ENCODE data around the gene CHST7.

Gene CHST7

GRCh38 chrX:46547857-46548256 lies 25.7 kb upstream of the CHST7 start:
- Histone ChIP-seq H3K4me1 (ENCODE audit: control insufficient read depth, insufficient read depth, low read depth, low read length) (peaks cover 2% of the 10 kb centered on the region), H3K23ac (ENCODE audit: low read length in 2 of 2) (no peak overlapping the region), H3K36me3 (ENCODE audit: control insufficient read depth in 1 of 2, insufficient read depth in 2 of 2, low read depth in 1 of 2, low read length in 2 of 2) (peaks cover 0 to 8% of the 10 kb centered on the region in 2 experiments), H3K9me3 (ENCODE audit: control insufficient read depth, low read length) (no peaks in the 10 kb centered on the region), H3K4me3 (ENCODE audit: insufficient read depth in 1 of 2, low read depth in 1 of 2, low read length in 2 of 2) (no peak overlapping the region), H2BK12ac (ENCODE audit: low read length in 2 of 2) (no peak overlapping the region), H2BK5ac (ENCODE audit: low read depth, low read length, poor library complexity, severe bottlenecking) (no peak overlapping the region), H3K4me2 (ENCODE audit: low read length, poor library complexity, severe bottlenecking) (no peak overlapping the region), H2BK15ac (ENCODE audit: low read depth, poor library complexity, severe bottlenecking) (no peak overlapping the region), H3K27me3 (ENCODE audit: control insufficient read depth in 1 of 2, insufficient read depth in 1 of 2, low read length in 2 of 2) (peaks cover 0 to 2% of the 10 kb centered on the region in 2 experiments), H3K18ac (ENCODE audit: low read depth in 1 of 2, low read length in 2 of 2) (no peak overlapping the region), H4K8ac (ENCODE audit: low read length) (no peak overlapping the region), H3K4ac (ENCODE audit: low read depth in 1 of 2, low read length in 2 of 2) (no peak overlapping the region), H3K27ac (ENCODE audit: low read length, poor library complexity, severe bottlenecking) (peak overlapping the region; percentile 84), H3K14ac (ENCODE audit: low read length in 2 of 2) (no peak overlapping the region), H3K9ac (ENCODE audit: low read length) (peak overlapping the region; percentile 51), H4K91ac (ENCODE audit: low read length) (no peak overlapping the region), H2BK120ac (ENCODE audit: low read depth, low read length) (no peak overlapping the region), H3K79me1 (replicated peaks; ENCODE audit: low read length, poor library complexity, severe bottlenecking) (peaks cover 4% of the 10 kb centered on the region), H2AFZ (ENCODE audit: low read depth, low read length) (no peak overlapping the region), H2AK5ac (ENCODE audit: low read length, severe bottlenecking) (no peak overlapping the region)
- WGBS: 15% methylated on average over 5 of the region's 6 CpGs
- DNase-seq: peak; percentile 72

GRCh38 chrX:46549914-46550313 lies 23.7 kb upstream of the CHST7 start:
- Histone ChIP-seq H3K4me3 (ENCODE audit: insufficient read depth in 1 of 2, low read depth in 1 of 2, low read length in 2 of 2) (no peak overlapping the region), H3K27me3 (ENCODE audit: control insufficient read depth in 1 of 2, insufficient read depth in 1 of 2, low read length in 2 of 2) (no peaks in the 10 kb centered on the region), H2BK12ac (ENCODE audit: low read length in 2 of 2) (no peak overlapping the region), H3K4ac (ENCODE audit: low read depth in 1 of 2, low read length in 2 of 2) (no peak overlapping the region), H3K9me3 (ENCODE audit: control insufficient read depth, low read length) (no peaks in the 10 kb centered on the region), H2BK5ac (ENCODE audit: low read depth, low read length, poor library complexity, severe bottlenecking) (no peak overlapping the region), H3K23ac (ENCODE audit: low read length in 2 of 2) (no peak overlapping the region), H2AK5ac (ENCODE audit: low read length, severe bottlenecking) (no peak overlapping the region), H3K4me1 (ENCODE audit: control insufficient read depth, insufficient read depth, low read depth, low read length) (no peaks in the 10 kb centered on the region), H2BK120ac (ENCODE audit: low read depth, low read length) (no peak overlapping the region), H4K8ac (ENCODE audit: low read length) (no peak overlapping the region), H2BK15ac (ENCODE audit: low read depth, poor library complexity, severe bottlenecking) (no peak overlapping the region), H3K14ac (ENCODE audit: low read length in 2 of 2) (no peak overlapping the region), H3K27ac (ENCODE audit: low read length, poor library complexity, severe bottlenecking) (no peak overlapping the region), H4K91ac (ENCODE audit: low read length) (no peak overlapping the region), H3K9ac (ENCODE audit: low read length) (no peak overlapping the region), H2AFZ (ENCODE audit: low read depth, low read length) (no peak overlapping the region), H3K4me2 (ENCODE audit: low read length, poor library complexity, severe bottlenecking) (no peak overlapping the region), H3K79me1 (replicated peaks; ENCODE audit: low read length, poor library complexity, severe bottlenecking) (no peaks in the 10 kb centered on the region), H3K18ac (ENCODE audit: low read depth in 1 of 2, low read length in 2 of 2) (no peak overlapping the region), H3K36me3 (ENCODE audit: control insufficient read depth in 1 of 2, insufficient read depth in 2 of 2, low read depth in 1 of 2, low read length in 2 of 2) (peaks cover 0 to 8% of the 10 kb centered on the region in 2 experiments)
- WGBS: 90% methylated on average over 1 of the region's 1 CpG
- no peak for DNase-seq

- 1% methylated on average over 7 of the region's 8 CpGs for WGBS
- Histone ChIP-seq H3K79me1 (replicated peaks; ENCODE audit: low read length, poor library complexity, severe bottlenecking) (no peaks in the 10 kb centered on the region), H3K4me2 (ENCODE audit: low read length, poor library complexity, severe bottlenecking) (no peak overlapping the region), H2BK120ac (ENCODE audit: low read depth, low read length) (no peak overlapping the region), H3K14ac (ENCODE audit: low read length in 2 of 2) (no peak overlapping the region), H2AK5ac (ENCODE audit: low read length, severe bottlenecking) (no peak overlapping the region), H2BK15ac (ENCODE audit: low read depth, poor library complexity, severe bottlenecking) (no peak overlapping the region), H2BK12ac (ENCODE audit: low read length in 2 of 2) (no peak overlapping the region), H3K27ac (ENCODE audit: low read length, poor library complexity, severe bottlenecking) (peak overlapping the region; percentile 55), H3K9me3 (ENCODE audit: control insufficient read depth, low read length) (no peaks in the 10 kb centered on the region), H3K23ac (ENCODE audit: low read length in 2 of 2) (no peak overlapping the region), H4K91ac (ENCODE audit: low read length) (no peak overlapping the region), H4K8ac (ENCODE audit: low read length) (no peak overlapping the region), H3K4me1 (ENCODE audit: control insufficient read depth, insufficient read depth, low read depth, low read length) (no peaks in the 10 kb centered on the region), H3K27me3 (ENCODE audit: control insufficient read depth in 1 of 2, insufficient read depth in 1 of 2, low read length in 2 of 2) (no peaks in the 10 kb centered on the region), H2AFZ (ENCODE audit: low read depth, low read length) (no peak overlapping the region), H3K4me3 (ENCODE audit: insufficient read depth in 1 of 2, low read depth in 1 of 2, low read length in 2 of 2) (no peak overlapping the region), H3K4ac (ENCODE audit: low read depth in 1 of 2, low read length in 2 of 2) (no peak overlapping the region), H3K9ac (ENCODE audit: low read length) (no peak overlapping the region), H3K18ac (ENCODE audit: low read depth in 1 of 2, low read length in 2 of 2) (no peak overlapping the region), H3K36me3 (ENCODE audit: control insufficient read depth in 1 of 2, insufficient read depth in 2 of 2, low read depth in 1 of 2, low read length in 2 of 2) (peaks cover 0 to 8% of the 10 kb centered on the region in 2 experiments), H2BK5ac (ENCODE audit: low read depth, low read length, poor library complexity, severe bottlenecking) (no peak overlapping the region)
- peak; percentile 72 for DNase-seq
These were observed 22.0 kb upstream of the CHST7 start for GRCh38 chrX:46551494-46552128.

GRCh38 chrX:46553935-46554334 lies 19.6 kb upstream of the CHST7 start:
- Histone ChIP-seq H4K91ac (ENCODE audit: low read length) (no peak overlapping the region), H3K27me3 (ENCODE audit: control insufficient read depth in 1 of 2, insufficient read depth in 1 of 2, low read length in 2 of 2) (no peaks in the 10 kb centered on the region), H3K18ac (ENCODE audit: low read depth in 1 of 2, low read length in 2 of 2) (no peak overlapping the region), H2BK5ac (ENCODE audit: low read depth, low read length, poor library complexity, severe bottlenecking) (no peak overlapping the region), H3K9ac (ENCODE audit: low read length) (no peak overlapping the region), H3K27ac (ENCODE audit: low read length, poor library complexity, severe bottlenecking) (no peak overlapping the region), H2AK5ac (ENCODE audit: low read length, severe bottlenecking) (no peak overlapping the region), H3K36me3 (ENCODE audit: control insufficient read depth in 1 of 2, insufficient read depth in 2 of 2, low read depth in 1 of 2, low read length in 2 of 2) (no peaks in the 10 kb centered on the region), H3K23ac (ENCODE audit: low read length in 2 of 2) (no peak overlapping the region), H3K4me2 (ENCODE audit: low read length, poor library complexity, severe bottlenecking) (no peak overlapping the region), H3K4me3 (ENCODE audit: insufficient read depth in 1 of 2, low read depth in 1 of 2, low read length in 2 of 2) (no peak overlapping the region), H3K4ac (ENCODE audit: low read depth in 1 of 2, low read length in 2 of 2) (no peak overlapping the region), H2AFZ (ENCODE audit: low read depth, low read length) (no peak overlapping the region), H2BK12ac (ENCODE audit: low read length in 2 of 2) (no peak overlapping the region), H2BK120ac (ENCODE audit: low read depth, low read length) (no peak overlapping the region), H3K14ac (ENCODE audit: low read length in 2 of 2) (no peak overlapping the region), H4K8ac (ENCODE audit: low read length) (no peak overlapping the region), H2BK15ac (ENCODE audit: low read depth, poor library complexity, severe bottlenecking) (no peak overlapping the region), H3K9me3 (ENCODE audit: control insufficient read depth, low read length) (no peaks in the 10 kb centered on the region), H3K79me1 (replicated peaks; ENCODE audit: low read length, poor library complexity, severe bottlenecking) (no peaks in the 10 kb centered on the region), H3K4me1 (ENCODE audit: control insufficient read depth, insufficient read depth, low read depth, low read length) (no peaks in the 10 kb centered on the region)
- WGBS: 92% methylated on average over 5 of the region's 5 CpGs
- no peak for DNase-seq
